ENCODE data around the gene UVRAG. TPM values are rescaled to one million over a fixed set of nuclear protein-coding genes. Genes with fewer than 3 reads are reported as not detected.

The UVRAG gene
- total and polyA plus RNA-seq, 2 of the 13 experiments (the other 11 are each of a cell fraction or from before 2014, with no cell fraction given), result 9.7 to 17.3 TPM

GRCh38 chr11:76161261-76161961, 346.4 kb downstream of the UVRAG start:
- no TSS peak for BruUV-seq (replicated peaks)
- no peaks in the 10 kb centered on the region for H3K79me2 ChIP-seq (ENCODE audit: insufficient read depth, low read length)
- H3K36me3 ChIP-seq (replicated peaks in 1 of 2; ENCODE audit: control insufficient read depth in 1 of 2, insufficient read depth in 2 of 2, low read length in 2 of 2), result no peaks in the 10 kb centered on the region
- no peak overlapping the region for H2AFZ ChIP-seq (ENCODE audit: low read length)
- TF ChIP-seq HHEX (CRISPR knock-in tag; IDR thresholded peaks at IDR 0.05) (no peak), PCBP1 (IDR thresholded peaks at IDR 0.05; ENCODE audit: borderline replicate concordance, low read depth, low read length) (0 out of 2 replicates have a peak, but pooled peaks have one; percentile 33)
- peak overlapping the region; percentile 55; the same call in 1 of the 2 replicates for H3K4me2 ChIP-seq (ENCODE audit: low read depth, low read length)
- no peak overlapping the region for H3K27ac ChIP-seq (ENCODE audit: extremely low read length, insufficient read depth, low read length)
- ChIA-PET POLR2A (no interaction called here), CTCF (ENCODE audit: low intra/inter-chr PET ratio, low total read pairs) (no interaction called here)
- WGBS (ENCODE audit: low lambda C conversion rate), result 0% methylated on average over 10 of the region's 24 CpGs
- H3K9me3 ChIP-seq (ENCODE audit: low read length), result no peaks in the 10 kb centered on the region
- H3K4me1 ChIP-seq (ENCODE audit: insufficient read depth, low read length), result peaks cover 48% of the 10 kb centered on the region
- in situ Hi-C loops (cut with HindIII; ENCODE audit: extremely low pct_ligation_motif_present, low pct_unique_long_range_greater_than_20kb) (no loop called here), intact Hi-C loops (cut with micrococcal nuclease; ENCODE audit: unreplicated experiment) (no loop called here)
- peak overlapping the region in 2 of 3 experiments; percentile 19 to 54; a peak in 1 of 6 replicates for H3K4me3 ChIP-seq (replicated peaks in 1 of 3; ENCODE audit: insufficient read depth in 1 of 3, low read depth in 2 of 3, low read length in 3 of 3)
- ATAC-seq, result peak; percentile 26
- FAIRE-seq, result no peak
- H3K27me3 ChIP-seq (ENCODE audit: control insufficient read depth in 1 of 2, insufficient read depth in 2 of 2, low read length in 2 of 2), result peaks cover 14 to 59% of the 10 kb centered on the region in 2 experiments; a peak in 4 of 5 replicates
- DNase-seq (ENCODE audit: low spot score), result no peak
- no peaks in the 10 kb centered on the region for H4K20me1 ChIP-seq (ENCODE audit: insufficient read depth, low read length)
- no peak overlapping the region for H3K9ac ChIP-seq (ENCODE audit: insufficient read depth, low read depth, low read length)

DNA sequence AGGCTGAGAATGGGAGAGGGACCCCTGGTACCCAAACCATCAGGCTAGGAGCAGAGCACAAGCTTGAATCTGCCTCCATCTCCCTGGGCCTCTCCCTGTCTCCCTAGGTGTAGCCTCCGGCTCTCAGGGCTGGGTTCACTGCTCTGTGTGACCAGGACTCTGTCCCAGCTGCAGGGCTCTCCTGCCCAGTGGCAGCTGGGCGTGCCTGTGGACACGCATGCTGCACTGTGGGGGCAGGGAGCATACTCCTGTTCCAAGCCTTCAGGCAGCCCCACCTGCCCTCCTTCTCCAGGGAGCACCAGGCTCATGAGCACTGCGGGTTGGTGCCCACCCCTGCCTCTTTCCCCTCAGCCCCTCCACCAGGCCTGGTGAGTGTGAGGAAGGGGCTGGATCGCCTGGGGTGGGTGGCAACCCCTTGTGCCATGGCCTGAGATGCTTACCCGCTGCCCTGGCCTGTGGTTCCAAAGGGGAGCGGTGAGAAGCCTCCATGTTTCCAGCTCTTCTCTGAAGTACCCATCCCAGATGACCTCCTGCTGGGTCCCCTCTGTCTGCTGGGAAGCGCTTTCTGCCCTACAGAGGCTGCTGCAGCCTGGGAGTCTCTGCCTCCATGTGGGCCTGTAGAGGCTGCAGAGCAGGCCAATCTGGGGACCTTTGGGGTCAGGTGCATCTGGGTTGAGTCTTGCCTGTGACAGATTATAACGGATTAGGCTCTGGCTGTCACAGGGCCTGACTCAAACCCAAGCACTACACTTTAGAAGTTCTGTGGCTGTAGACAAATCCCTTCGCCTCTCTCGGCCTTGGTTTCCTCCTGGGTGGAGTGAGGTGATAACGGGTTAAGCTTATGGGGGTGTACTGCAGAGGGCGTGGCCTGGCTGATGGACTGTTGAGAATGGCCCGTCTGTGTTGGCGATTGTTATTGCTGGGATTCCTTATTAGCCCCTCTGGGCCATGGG, 347.6 kb downstream of the UVRAG start:
- Histone ChIP-seq H3K9ac (ENCODE audit: insufficient read depth, low read depth, low read length) (no peak overlapping the region), H4K20me1 (ENCODE audit: insufficient read depth, low read length) (no peaks in the 10 kb centered on the region), H3K9me3 (ENCODE audit: low read length) (no peaks in the 10 kb centered on the region), H2AFZ (ENCODE audit: low read length) (no peak overlapping the region), H3K4me2 (ENCODE audit: low read depth, low read length) (peak overlapping the region; percentile 55; the same call in 1 of the 2 replicates), H3K4me3 (replicated peaks in 1 of 3; ENCODE audit: insufficient read depth in 1 of 3, low read depth in 2 of 3, low read length in 3 of 3) (no peak overlapping the region), H3K4me1 (ENCODE audit: insufficient read depth, low read length) (peaks cover 36% of the 10 kb centered on the region), H3K27me3 (ENCODE audit: control insufficient read depth in 1 of 2, insufficient read depth in 2 of 2, low read length in 2 of 2) (peaks cover 14 to 63% of the 10 kb centered on the region in 2 experiments; a peak in 4 of 5 replicates), H3K36me3 (replicated peaks in 1 of 2; ENCODE audit: control insufficient read depth in 1 of 2, insufficient read depth in 2 of 2, low read length in 2 of 2) (no peaks in the 10 kb centered on the region), H3K27ac (ENCODE audit: extremely low read length, insufficient read depth, low read length) (no peak overlapping the region), H3K79me2 (ENCODE audit: insufficient read depth, low read length) (no peaks in the 10 kb centered on the region)
- no TSS peak for BruUV-seq (replicated peaks)
- in situ Hi-C loops (cut with HindIII; ENCODE audit: extremely low pct_ligation_motif_present, low pct_unique_long_range_greater_than_20kb) (no loop called here), intact Hi-C loops (cut with micrococcal nuclease; ENCODE audit: unreplicated experiment) (no loop called here)
- FAIRE-seq (no peak), ATAC-seq (peak; percentile 51), DNase-seq (ENCODE audit: low spot score) (no peak)
- WGBS (ENCODE audit: low lambda C conversion rate), result 39% methylated on average over 3 of the region's 15 CpGs
- CTCF ChIA-PET (ENCODE audit: low intra/inter-chr PET ratio, low total read pairs), result no interaction called here
- POLR2A ChIA-PET, result no interaction called here
- TF ChIP-seq, protein P1, sequence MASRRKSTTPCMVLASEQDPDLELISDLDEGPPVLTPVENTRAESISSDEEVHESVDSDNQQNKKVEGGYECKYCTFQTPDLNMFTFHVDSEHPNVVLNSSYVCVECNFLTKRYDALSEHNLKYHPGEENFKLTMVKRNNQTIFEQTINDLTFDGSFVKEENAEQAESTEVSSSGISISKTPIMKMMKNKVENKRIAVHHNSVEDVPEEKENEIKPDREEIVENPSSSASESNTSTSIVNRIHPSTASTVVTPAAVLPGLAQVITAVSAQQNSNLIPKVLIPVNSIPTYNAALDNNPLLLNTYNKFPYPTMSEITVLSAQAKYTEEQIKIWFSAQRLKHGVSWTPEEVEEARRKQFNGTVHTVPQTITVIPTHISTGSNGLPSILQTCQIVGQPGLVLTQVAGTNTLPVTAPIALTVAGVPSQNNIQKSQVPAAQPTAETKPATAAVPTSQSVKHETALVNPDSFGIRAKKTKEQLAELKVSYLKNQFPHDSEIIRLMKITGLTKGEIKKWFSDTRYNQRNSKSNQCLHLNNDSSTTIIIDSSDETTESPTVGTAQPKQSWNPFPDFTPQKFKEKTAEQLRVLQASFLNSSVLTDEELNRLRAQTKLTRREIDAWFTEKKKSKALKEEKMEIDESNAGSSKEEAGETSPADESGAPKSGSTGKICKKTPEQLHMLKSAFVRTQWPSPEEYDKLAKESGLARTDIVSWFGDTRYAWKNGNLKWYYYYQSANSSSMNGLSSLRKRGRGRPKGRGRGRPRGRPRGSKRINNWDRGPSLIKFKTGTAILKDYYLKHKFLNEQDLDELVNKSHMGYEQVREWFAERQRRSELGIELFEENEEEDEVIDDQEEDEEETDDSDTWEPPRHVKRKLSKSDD (CRISPR knock-in tag; IDR thresholded peaks at IDR 0.05; ENCODE audit: low read depth), result no peak
- 0 out of 2 replicates have a peak, but pooled peaks have one; percentile 19 for TF ChIP-seq HNRNPL (IDR thresholded peaks at IDR 0.05; ENCODE audit: low read depth, low read length)
- TF ChIP-seq SPEN (CRISPR knock-in tag; IDR thresholded peaks at IDR 0.05; ENCODE audit: low read depth), result 0 out of 2 replicates have a peak, but pooled peaks have one; percentile 18
- TF ChIP-seq, protein P2, sequence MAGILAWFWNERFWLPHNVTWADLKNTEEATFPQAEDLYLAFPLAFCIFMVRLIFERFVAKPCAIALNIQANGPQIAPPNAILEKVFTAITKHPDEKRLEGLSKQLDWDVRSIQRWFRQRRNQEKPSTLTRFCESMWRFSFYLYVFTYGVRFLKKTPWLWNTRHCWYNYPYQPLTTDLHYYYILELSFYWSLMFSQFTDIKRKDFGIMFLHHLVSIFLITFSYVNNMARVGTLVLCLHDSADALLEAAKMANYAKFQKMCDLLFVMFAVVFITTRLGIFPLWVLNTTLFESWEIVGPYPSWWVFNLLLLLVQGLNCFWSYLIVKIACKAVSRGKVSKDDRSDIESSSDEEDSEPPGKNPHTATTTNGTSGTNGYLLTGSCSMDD (CRISPR knock-in tag; IDR thresholded peaks at IDR 0.05), result no peak
- TF ChIP-seq, protein P3, sequence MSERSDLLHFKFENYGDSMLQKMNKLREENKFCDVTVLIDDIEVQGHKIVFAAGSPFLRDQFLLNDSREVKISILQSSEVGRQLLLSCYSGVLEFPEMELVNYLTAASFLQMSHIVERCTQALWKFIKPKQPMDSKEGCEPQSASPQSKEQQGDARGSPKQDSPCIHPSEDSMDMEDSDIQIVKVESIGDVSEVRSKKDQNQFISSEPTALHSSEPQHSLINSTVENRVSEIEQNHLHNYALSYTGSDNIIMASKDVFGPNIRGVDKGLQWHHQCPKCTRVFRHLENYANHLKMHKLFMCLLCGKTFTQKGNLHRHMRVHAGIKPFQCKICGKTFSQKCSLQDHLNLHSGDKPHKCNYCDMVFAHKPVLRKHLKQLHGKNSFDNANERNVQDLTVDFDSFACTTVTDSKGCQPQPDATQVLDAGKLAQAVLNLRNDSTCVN (CRISPR knock-in tag; IDR thresholded peaks at IDR 0.05; ENCODE audit: borderline replicate concordance), result no peak
- no peak for TF ChIP-seq REXO4 (CRISPR knock-in tag; IDR thresholded peaks at IDR 0.05; ENCODE audit: borderline replicate concordance)

All from HepG2 (cell line).